GM18873 (cell line): ENCODE results near the gene CPEB4.

ENCODE experiments used
- ATAC-seq: cut with Tn5 transposase; IDR thresholded peaks from one replicate; pipeline ENCODE4 v1.9.1; 2021; ENCODE audit warnings: mild to moderate bottlenecking, moderate library complexity, moderate number of reproducible peaks; ENCODE audit not compliant: unreplicated experiment, low FRiP score

The CPEB4 gene

GRCh38 chr5:173935396-173935795 lies 47.2 kb downstream of the CPEB4 start:
- no peak for ATAC-seq

- ATAC-seq = no peak
Observed at GRCh38 chr5:173940269-173940668, 52.1 kb downstream of the CPEB4 start.

GRCh38 chr5:173941102-173941501 lies 53.0 kb downstream of the CPEB4 start:
- ATAC-seq = no peak

GRCh38 chr5:173941758-173942401 lies 53.7 kb downstream of the CPEB4 start:
- ATAC-seq = no peak

GRCh38 chr5:173944511-173944910 lies 56.4 kb downstream of the CPEB4 start:
- no peak for ATAC-seq

GRCh38 chr5:173945160-173945559 lies 57.0 kb downstream of the CPEB4 start:
- ATAC-seq = no peak

GRCh38 chr5:173946323-173946722 lies 58.2 kb downstream of the CPEB4 start:
- ATAC-seq = no peak

- ATAC-seq = no peak
Observed at GRCh38 chr5:173950829-173951228, 62.7 kb downstream of the CPEB4 start.

GRCh38 chr5:173953528-173954090 lies 65.5 kb downstream of the CPEB4 start:
- ATAC-seq = no peak

- ATAC-seq = no peak
Observed at GRCh38 chr5:173954671-173955521, 66.7 kb downstream of the CPEB4 start.

GRCh38 chr5:173960986-173961385 lies 72.8 kb downstream of the CPEB4 start:
- no peak for ATAC-seq

GRCh38 chr5:173961418-173961817 lies 73.3 kb downstream of the CPEB4 start:
- no peak for ATAC-seq

- no peak for ATAC-seq
Observed at GRCh38 chr5:173962436-173962972, 74.4 kb downstream of the CPEB4 start.

- no peak for ATAC-seq
Observed at GRCh38 chr5:173963182-173963838, 75.2 kb downstream of the CPEB4 start.

GRCh38 chr5:173963867-173964441 lies 75.8 kb downstream of the CPEB4 start:
- no peak for ATAC-seq

GRCh38 chr5:173964506-173964905 lies 76.4 kb downstream of the CPEB4 start:
- no peak for ATAC-seq

- ATAC-seq = no peak
Observed at GRCh38 chr5:173967241-173967640, 79.1 kb downstream of the CPEB4 start.

GRCh38 chr5:173968154-173968797 lies 80.1 kb downstream of the CPEB4 start:
- ATAC-seq = no peak

- no peak for ATAC-seq
Observed at GRCh38 chr5:173969167-173970049, 81.3 kb downstream of the CPEB4 start.
